NCI-H2029 treated with DMSO at 0.1 percent for 48 hours (cell line): Measurements from ENCODE around the gene KRTAP2-1.
"Not testable (repeated sequence)": the region's sequence is repeated elsewhere in the genome, so short reads cannot be mapped to it uniquely, and the experiment has no call there.

Source experiments
- DNase-seq: peaks from one replicate; lab custom pipeline; 2025; lab: John Stamatoyannopoulos, UW

Gene KRTAP2-1

DNA sequence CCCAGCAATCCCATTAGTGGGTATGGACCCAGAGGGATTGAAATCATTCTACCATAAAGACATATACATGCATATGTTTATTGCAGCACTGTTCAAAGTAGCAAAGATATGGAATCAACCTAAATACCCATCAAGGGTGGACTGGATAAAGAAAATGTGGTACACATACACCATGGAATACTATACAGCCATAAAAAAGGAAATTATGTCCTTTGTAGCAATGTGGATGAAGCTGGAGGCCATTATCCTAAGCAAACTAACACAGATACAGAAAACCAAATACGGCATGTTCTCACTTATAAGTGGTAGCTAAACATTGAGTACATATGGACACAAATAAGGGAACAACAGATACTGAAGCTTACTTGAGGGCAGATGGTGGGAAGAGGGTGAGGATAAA lies 10.4 kb upstream of the KRTAP2-1 start:
- DNase-seq: no peak

DNA sequence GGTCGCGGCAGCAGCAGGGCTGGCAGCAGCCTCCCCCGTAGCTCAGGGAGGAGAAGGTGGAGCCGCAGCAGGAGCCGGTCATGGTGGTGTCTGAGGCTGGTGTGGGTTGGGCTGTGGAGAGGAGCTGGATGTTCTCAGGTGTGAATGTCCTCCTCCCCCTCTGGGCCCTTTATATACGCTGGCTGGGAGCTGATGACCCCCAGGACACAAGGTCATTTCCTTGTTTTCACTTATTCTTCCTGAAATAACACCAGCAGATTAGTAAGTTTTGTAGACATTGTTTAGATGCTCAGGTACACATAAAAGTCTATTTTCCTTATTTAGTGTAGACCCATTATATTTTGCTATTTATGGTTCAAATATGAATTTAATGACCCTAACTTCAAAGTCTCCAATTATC lies 8.0 kb upstream of the KRTAP2-1 start, which contains the start of gene KRTAP2-2:
Gene KRTAP2-2, minus strand, starts transcription at position 101 of the 400 bp plus-strand sequence. Its CDS starts 19 bp downstream, at position 82.
- not testable (repeated sequence) for DNase-seq

GRCh38 chr17:41054556-41054955 lies 7.4 kb upstream of the KRTAP2-1 start:
- DNase-seq: not testable (repeated sequence)

- no peak for DNase-seq
Observed at GRCh38 chr17:41054025-41054424, 6.9 kb upstream of the KRTAP2-1 start.

DNA sequence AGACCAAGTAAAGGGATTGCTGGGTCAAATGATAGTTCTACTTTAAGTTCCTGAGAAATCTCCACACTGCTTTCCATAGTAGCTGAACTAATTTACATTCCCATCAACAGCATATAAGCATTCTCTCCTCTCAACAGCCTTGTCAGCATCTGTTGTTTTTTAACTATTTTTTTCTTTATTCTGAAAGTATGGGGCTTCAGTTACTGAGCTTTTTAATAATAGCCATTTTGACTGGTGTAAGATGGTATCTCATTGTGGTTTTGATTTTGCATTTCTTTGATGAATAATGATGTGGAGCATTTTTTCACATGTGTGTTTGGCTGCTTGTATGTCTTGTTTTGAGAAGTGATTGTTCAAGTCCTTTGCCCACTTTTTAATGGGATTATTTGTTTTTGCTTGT lies 5.5 kb upstream of the KRTAP2-1 start:
- no peak for DNase-seq

DNA sequence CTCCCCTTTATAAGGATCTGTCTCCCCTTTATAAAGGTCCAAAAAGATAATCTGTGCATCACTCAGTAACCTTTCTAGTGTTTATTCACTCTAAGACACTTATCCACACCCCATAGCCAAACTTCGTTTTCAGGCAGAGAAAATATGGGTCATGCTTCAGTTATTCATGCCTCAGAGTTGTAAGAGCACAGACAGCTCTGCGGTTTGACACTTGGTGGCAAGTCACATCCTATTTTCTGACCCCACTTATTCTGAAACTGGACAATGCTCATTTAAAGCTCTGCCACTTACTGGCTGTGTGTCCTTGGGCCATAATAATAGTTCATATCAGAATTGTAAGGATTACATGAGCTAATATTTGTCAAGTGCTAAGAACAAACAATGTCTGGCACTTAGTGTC lies 2.0 kb upstream of the KRTAP2-1 start:
- no peak for DNase-seq

DNA sequence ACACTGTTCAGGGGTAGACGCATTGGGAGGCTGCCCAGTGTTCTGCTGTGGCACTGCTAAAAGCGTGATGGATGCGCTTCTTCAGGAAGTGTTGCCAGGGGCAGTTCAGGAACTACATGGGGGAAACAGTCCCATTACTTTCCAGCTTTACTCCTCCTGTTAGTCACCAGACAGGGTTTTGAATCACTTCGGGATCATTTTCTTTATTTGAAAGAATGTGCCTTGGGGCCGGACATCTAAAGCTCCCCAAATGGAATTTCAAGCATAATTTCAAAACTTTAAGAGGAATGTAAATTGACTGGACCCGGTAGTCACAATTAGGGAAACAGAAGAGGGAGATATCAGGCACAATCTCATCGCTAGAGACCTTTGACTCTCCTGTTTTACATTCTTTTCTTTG lies 1.3 kb upstream of the KRTAP2-1 start:
- no peak for DNase-seq

GRCh38 chr17:41042953-41043352 lies 4.2 kb downstream of the KRTAP2-1 start:
- no peak for DNase-seq

DNA sequence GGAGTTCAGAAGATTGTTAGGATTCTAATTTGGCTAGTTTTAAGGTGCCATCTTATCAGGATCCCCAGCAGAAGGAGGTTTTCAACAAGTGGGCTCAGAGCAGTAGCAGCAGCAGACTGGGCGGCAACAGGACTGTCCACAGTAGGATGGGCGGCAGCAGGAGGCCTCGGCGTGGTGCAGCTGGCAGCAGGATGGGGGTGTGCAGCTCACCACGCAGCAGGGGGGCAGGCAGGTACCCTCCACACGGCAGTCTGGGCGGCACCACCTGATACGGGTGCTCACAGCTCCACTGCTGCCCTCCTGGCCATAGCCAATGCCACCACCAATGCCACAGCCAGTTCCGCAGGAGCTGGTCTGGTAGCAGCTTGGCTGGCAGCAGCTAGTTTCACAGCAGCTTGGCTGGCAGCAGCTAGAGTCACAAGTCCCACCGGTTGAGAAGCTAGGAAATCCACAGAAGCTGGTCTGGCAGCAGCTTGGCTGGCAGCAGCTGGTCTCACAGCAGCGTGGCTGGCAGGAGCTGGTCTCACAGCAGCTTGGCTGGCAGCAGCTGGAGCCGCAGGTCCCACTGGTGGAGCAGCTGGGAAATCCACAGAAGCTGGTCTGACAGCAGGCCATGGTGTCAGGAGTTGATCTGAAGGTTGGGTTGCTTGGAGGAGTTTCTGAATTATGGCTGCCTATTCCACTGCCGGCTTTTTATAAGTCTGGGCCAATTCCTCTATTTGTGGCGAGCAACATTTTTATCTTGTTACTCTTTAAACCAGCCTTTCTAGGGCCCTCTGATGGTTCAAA lies 6.1 kb downstream of the KRTAP2-1 start, which contains the start of gene KRTAP1-1:
Gene KRTAP1-1, minus strand, starts transcription at position 668 of the 789 bp plus-strand sequence. Its CDS starts 53 bp downstream, at position 615.
- peak; percentile 23 for DNase-seq

DNA sequence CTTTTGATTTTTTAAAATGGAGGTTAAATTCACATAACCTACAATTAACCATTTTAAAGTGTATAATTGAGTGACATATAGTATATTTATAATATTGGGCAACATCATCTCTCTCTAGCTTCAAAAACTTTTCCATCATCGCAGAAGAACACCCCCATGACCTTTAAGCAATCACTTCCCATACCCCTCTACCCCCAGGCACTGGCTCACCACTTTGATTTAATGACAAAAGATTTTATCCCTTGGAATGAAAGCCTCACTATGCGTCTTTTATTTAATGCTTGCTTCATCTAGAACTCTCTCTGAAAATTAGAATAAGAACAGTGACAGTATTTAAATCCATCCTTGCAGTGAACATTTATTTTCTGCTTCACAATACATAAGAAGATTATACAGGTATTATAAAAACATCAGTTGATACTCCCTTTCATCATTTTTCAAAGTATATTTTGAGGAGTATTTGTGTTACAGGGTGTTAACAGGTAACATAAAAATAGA lies 9.2 kb downstream of the KRTAP2-1 start:
- no peak for DNase-seq

GRCh38 chr17:41034346-41034935 lies 12.7 kb downstream of the KRTAP2-1 start, which contains the start of gene KRTAP1-3:
Gene KRTAP1-3 (minus strand): TSS chr17:41034874. CDS start chr17:41034821, 53 bp downstream.
- DNase-seq: peak; percentile 18

DNA sequence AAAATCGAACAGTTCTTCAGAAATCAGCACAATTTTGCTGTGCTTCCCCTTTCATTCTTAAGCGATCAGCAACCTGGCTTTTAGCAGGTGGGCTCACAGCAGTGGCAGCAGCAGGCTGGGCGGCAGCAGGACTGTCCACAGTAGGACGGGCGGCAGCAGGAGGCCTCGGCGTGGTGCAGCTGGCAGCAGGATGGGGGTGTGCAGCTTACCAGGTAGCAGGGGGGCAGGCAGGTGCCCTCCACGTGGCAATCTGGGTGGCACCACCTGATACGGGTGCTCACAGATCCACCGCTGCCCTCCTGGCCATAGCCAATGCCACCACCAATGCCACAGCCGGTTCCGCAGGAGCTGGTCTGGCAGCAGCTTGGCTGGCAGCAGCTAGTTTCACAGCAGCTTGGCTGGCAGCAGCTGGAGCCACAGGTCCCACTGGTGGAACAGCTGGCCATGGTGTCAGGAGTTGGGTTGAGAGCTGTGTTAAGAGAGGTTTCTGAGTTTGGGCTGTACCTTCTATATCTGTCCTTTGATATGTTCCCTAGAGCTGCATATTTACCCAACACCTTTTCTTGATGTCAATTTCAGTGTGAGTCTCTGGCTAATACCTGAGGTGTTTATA lies 17.4 kb downstream of the KRTAP2-1 start, which contains the start of gene KRTAP1-4:
Gene KRTAP1-4, minus strand, starts transcription at position 563 of the 613 bp plus-strand sequence. Its CDS starts 117 bp downstream, at position 446.
- peak; percentile 31 for DNase-seq

GRCh38 chr17:41026715-41027471 lies 20.2 kb downstream of the KRTAP2-1 start, which contains the start of gene KRTAP1-5:
Gene KRTAP1-5 (minus strand): TSS chr17:41027208. CDS start chr17:41027155, 53 bp downstream.
- DNase-seq: no peak

DNA sequence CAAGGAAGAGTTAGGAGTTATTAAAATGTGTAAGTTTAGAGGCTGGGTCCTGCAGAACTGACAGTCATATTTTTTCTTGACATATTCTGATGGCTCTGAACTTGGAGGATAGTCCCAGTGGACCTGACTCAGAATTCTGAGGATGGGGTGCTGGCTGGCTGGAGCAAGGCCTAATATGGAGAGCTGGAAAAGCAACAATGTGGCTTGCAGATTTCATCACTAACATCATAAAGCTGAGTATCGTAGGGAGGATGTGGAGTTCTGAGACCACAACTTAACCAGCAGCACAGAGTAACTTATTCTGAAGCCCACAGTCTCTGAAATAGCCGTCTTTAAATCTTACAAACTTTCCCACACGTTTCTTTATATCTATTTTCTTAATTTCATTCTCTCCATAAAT lies 22.4 kb downstream of the KRTAP2-1 start:
- no peak for DNase-seq

DNA sequence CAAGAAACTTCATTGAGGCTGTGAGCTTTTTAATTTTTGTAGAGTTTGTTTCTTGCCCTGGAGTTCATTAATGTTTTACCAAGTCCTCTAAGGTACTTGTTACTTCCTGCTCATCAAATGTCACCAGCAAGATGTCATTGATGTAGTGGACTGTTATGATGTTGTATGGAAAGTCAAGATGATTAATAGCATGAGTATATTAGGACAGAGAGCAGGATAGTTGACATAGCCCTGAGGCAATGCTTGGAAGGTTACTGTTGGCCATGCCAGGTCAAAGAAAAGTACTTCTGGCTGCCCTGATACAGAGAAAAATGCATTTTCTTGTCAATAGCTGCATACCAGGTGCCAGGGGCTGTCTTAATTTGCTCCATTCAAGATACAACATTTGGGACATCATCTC lies 26.8 kb downstream of the KRTAP2-1 start:
- DNase-seq: no peak

GRCh38 chr17:41019415-41019814 lies 27.7 kb downstream of the KRTAP2-1 start:
- DNase-seq: no peak

- no peak for DNase-seq
Observed at GRCh38 chr17:41018541-41018940, 28.6 kb downstream of the KRTAP2-1 start.

DNA sequence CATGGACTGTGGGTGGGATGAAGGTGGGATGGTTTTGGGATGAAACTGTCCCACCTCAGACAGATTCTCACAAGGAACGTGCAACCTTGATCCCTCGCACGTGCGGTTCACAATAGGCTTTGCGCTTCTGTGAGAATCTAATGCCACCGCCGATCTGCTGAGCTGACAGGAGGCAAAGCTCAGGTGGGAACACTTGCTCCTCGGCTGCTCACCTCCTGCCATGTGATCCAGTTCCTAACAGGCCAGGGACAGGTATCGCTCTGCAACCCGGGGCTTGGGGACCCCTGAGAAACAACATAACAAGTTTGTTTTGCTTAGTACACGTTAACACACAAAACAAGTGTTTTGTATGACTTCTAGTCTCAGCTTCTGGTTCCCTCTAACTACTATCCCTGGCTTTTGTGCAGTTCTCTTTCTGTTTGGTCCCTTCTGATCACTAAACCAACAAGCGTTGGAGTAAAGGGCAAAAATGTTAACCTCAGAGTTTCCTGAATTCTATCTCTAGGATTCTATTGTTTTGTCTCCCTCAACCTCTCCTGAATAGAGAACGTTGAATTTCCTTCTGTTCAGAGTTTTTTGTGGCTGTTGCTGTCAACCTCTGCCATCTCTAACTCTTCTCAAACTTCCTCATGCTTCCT lies 30.4 kb downstream of the KRTAP2-1 start:
- no peak for DNase-seq

GRCh38 chr17:41015454-41015853 lies 31.7 kb downstream of the KRTAP2-1 start:
- no peak for DNase-seq

DNA sequence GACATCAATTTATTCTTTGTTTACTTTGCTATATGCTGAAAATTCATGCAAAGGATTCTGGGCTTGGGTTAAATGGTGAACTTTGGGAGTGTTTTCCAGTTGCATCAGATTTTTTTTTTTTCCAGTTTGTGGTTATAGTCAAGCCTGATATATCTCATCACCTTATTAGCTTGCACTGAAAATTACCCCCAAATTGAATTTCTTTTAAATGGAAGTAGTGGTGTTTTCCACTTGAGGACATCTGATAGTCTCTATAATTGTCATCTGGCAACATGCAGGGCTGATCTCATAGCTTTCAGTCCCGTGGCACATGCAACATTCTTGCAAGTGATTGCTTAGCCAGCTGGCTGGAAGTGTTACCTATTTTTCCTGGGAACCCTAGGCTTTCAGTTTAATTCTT lies 33.5 kb downstream of the KRTAP2-1 start:
- no peak for DNase-seq

DNA sequence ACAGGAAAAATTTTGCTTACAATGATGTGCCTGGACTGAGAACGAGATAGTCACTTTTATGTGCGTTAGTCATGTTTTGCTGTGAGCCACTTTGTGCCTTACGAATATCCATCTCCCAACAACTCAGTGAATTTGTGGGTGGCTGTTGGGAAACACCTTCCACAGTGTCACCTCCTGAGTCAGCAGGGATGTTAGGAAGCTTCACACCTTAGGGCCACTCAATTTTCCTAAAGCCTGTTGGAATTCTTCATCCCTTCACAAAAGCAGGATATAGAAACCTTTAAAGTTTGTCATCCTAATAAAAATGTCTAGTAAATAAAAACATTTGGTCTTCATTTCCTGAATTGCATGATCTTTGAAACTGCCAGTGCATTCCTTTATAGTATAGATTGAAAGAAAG lies 33.9 kb downstream of the KRTAP2-1 start:
- no peak for DNase-seq
